WERI-Rb-1 (cell line): ENCODE measurements around the gene TSPAN15.
"Not testable (repeated sequence)": the region's sequence is repeated elsewhere in the genome, so short reads cannot be mapped to it uniquely, and the experiment has no call there.

Experiments
- DNase-seq: peaks from one replicate; pipeline ENCODE4 v3.0.0-alpha.2; 2020
- H3K27ac ChIP-seq: fragments of 250-450 bp; sonication (Bioruptor Pico); 2 replicates; pipeline ENCODE4 v1.5.1; 2020; ENCODE audit warnings: mild to moderate bottlenecking, moderate library complexity
- H3K27me3 ChIP-seq: fragments of 250-450 bp; sonication (Bioruptor Pico); 2 replicates; pipeline ENCODE4 v1.5.1; 2021; ENCODE audit warnings: mild to moderate bottlenecking, low read depth, moderate library complexity; ENCODE audit not compliant: insufficient read depth, severe bottlenecking
- H3K36me3 ChIP-seq: fragments of 250-450 bp; sonication (Bioruptor Pico); 2 replicates; pipeline ENCODE4 v1.5.1; 2020; ENCODE audit warnings: mild to moderate bottlenecking, moderate library complexity
- H3K4me3 ChIP-seq: 2 replicates; pipeline ENCODE4 v1.5.1; 2011; ENCODE audit warnings: low read depth, mild to moderate bottlenecking, control low read depth, low read length
- H3K9me3 ChIP-seq: fragments of 250-450 bp; sonication (Bioruptor Pico); 2 replicates; pipeline ENCODE4 v1.5.1; 2021; ENCODE audit warnings: mild to moderate bottlenecking, moderate library complexity; ENCODE audit not compliant: severe bottlenecking
- TF ChIP-seq, protein P1 (sequence below): IDR thresholded peaks from 2 replicates; pipeline ENCODE4 v1.5.1; 2011; ENCODE audit warnings: low read depth, mild to moderate bottlenecking, control low read depth, inconsistent platforms, low read length

TSPAN15 gene

DNA sequence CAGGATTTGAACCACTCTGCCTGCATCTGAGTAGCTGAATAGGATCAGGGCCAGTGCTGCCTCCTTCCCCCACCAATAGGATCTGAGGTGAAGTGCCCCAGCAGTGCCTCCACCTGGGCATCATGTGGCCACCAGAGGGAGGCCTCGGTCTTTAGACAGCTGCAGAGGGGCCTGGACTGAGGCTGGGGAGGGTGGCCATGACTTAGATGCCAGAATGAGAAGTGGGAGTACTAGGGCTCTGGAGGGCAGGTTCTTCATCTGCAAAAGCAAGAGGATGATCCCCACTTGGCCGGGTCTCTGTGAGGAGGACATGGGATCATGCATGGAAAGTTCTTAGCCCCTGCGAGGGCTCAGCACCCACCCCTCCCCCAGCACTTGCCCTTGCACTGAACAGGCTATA, 65.1 kb downstream of the TSPAN15 start:
- TF ChIP-seq, protein P1, sequence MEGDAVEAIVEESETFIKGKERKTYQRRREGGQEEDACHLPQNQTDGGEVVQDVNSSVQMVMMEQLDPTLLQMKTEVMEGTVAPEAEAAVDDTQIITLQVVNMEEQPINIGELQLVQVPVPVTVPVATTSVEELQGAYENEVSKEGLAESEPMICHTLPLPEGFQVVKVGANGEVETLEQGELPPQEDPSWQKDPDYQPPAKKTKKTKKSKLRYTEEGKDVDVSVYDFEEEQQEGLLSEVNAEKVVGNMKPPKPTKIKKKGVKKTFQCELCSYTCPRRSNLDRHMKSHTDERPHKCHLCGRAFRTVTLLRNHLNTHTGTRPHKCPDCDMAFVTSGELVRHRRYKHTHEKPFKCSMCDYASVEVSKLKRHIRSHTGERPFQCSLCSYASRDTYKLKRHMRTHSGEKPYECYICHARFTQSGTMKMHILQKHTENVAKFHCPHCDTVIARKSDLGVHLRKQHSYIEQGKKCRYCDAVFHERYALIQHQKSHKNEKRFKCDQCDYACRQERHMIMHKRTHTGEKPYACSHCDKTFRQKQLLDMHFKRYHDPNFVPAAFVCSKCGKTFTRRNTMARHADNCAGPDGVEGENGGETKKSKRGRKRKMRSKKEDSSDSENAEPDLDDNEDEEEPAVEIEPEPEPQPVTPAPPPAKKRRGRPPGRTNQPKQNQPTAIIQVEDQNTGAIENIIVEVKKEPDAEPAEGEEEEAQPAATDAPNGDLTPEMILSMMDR: peak; percentile 73
- H3K27ac ChIP-seq: no peak overlapping the region
- H3K9me3 ChIP-seq: no peaks in the 10 kb centered on the region
- H3K36me3 ChIP-seq: no peaks in the 10 kb centered on the region
- no peak overlapping the region for H3K4me3 ChIP-seq
- no peaks in the 10 kb centered on the region for H3K27me3 ChIP-seq
- DNase-seq: peak; percentile 82

DNA sequence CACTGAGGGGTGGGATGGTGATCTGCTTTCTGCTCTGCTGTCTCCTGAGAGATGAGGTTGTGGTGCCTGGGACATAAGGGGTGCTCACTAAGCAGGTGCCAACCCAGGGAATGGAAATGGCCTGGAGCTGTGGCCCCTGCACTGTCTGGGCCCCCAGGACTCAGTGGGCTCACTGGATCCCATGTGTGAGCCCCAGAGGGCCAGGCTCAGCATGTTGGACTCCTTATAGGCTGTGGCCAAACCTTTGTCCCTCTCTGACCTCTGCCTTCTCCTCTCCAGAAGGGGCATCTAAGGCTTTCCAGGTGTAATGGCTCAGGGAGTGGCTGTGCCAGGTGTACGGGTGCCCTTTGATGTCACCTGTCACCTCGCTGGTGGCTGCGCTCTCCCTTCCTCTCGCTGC, 65.5 kb downstream of the TSPAN15 start:
- TF ChIP-seq, protein P1: no peak
- H3K27me3 ChIP-seq: no peaks in the 10 kb centered on the region
- no peaks in the 10 kb centered on the region for H3K36me3 ChIP-seq
- no peak for DNase-seq
- no peaks in the 10 kb centered on the region for H3K9me3 ChIP-seq
- H3K4me3 ChIP-seq: no peak overlapping the region
- no peak overlapping the region for H3K27ac ChIP-seq

DNA sequence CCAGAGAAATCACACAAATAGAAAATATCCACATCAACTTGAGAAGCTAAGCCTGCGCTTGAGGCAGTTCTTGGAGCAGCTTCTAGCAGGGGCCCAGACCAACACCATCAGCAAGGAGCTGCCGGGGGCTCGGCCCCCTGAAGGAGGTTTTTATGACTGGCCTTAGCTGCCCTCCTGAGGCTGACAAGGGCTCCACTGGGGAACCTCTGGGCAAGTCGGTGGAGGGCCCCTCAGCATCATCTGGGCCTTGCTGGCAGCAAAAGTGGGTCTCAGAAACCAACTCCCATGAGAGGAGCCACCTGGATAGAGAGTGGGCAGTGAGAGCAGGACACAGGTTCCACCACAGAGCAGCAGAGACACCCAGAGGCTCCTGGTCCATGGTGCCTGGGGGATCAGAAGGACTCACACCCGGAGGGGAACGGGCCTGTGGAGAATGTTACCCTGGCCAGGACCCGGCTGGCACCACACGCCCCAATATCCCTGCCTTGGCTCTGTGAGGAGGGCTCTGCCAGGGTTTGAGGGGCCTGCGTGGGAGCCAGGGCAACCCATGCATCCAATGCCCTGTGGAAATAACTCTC, 66.1 kb downstream of the TSPAN15 start:
- H3K27ac ChIP-seq: no peak overlapping the region
- no peaks in the 10 kb centered on the region for H3K36me3 ChIP-seq
- TF ChIP-seq, protein P1: no peak
- H3K27me3 ChIP-seq: no peaks in the 10 kb centered on the region
- H3K9me3 ChIP-seq: no peaks in the 10 kb centered on the region
- DNase-seq: no peak
- H3K4me3 ChIP-seq: no peak overlapping the region

DNA sequence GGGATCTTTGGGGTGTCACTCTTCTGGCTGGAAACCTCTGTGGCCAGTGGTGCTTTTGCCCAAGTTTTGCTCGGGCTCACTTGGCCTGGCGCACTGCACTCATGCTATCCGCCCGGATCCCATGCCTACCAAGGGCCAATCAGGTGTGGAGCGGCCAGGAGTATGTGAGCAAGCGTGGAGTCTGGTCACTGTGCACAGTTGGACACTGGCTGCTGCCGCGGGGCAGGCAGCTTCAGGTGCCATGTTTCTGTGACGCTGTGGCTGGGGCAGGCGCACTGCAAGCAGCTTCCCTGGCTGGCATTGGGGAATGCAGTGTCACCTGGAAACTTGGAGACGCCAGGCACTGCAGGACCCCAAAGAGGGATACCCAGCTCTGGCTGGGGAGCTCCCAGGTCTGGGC, 76.7 kb downstream of the TSPAN15 start:
- no peak for DNase-seq
- no peak overlapping the region for H3K27ac ChIP-seq
- no peaks in the 10 kb centered on the region for H3K27me3 ChIP-seq
- no peaks in the 10 kb centered on the region for H3K36me3 ChIP-seq
- no peak overlapping the region for H3K4me3 ChIP-seq
- TF ChIP-seq, protein P1: no peak
- no peaks in the 10 kb centered on the region for H3K9me3 ChIP-seq

DNA sequence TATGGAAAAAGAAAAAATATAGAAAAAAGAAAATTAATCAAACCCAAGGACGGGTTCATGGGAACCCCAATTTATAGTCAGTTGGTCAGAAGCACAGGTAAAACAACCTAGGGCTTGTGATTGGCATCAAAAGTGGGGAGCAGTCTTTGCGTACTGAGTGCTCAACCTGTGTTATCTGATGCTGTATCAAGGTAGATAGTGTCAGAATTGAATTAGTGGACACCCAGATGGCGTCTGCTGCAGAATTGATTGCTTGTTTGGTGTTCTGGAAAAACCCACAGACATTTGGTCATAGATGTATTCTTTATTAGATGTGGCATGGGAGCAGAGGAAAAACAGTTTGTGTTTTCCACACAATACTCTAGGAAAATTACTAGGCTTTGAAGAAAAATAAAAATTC, 82.4 kb downstream of the TSPAN15 start:
- H3K27me3 ChIP-seq: no peaks in the 10 kb centered on the region
- H3K27ac ChIP-seq: no peak overlapping the region
- no peak overlapping the region for H3K4me3 ChIP-seq
- DNase-seq: no peak
- TF ChIP-seq, protein P1: no peak
- H3K9me3 ChIP-seq: no peaks in the 10 kb centered on the region
- no peaks in the 10 kb centered on the region for H3K36me3 ChIP-seq

DNA sequence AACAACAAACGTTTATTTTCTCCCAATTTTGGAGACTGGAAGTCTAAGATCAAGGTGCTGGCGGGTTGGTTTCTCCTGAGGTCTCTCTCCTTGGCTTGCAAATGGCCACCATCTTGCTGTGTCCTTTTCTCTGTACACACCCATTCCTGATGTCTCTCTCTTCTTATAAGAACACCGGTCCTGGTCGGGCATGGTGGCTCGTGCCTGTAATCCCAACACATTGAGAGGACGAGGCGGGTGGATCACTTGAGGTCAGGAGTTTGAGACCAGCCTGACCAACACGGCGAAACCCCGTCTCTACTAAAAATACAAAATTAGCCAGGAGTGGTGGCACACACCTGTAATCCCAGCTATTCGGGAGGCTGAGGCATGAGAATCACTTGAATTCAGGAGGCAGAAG, 85.3 kb downstream of the TSPAN15 start:
- H3K27ac ChIP-seq, H3K9me3 ChIP-seq, H3K36me3 ChIP-seq, H3K27me3 ChIP-seq, DNase-seq, H3K4me3 ChIP-seq: not testable (repeated sequence)
